NOMO-1 treated with DMSO at 0.1 percent for 48 hours (cell line): ENCODE data around the gene PTPRR.
A peak's percentile ranks its signal among the peaks of the same experiment; 100 is the strongest.

Experiments
- DNase-seq: peaks from one replicate; lab custom pipeline; 2025; ENCODE audit not compliant: unreplicated experiment; lab: John Stamatoyannopoulos, UW

Gene PTPRR

GRCh38 chr12:70919176-70919575 lies 1.4 kb downstream of the PTPRR start:
- no peak for DNase-seq

GRCh38 chr12:70918321-70918720 lies 2.2 kb downstream of the PTPRR start:
- no peak for DNase-seq

DNA sequence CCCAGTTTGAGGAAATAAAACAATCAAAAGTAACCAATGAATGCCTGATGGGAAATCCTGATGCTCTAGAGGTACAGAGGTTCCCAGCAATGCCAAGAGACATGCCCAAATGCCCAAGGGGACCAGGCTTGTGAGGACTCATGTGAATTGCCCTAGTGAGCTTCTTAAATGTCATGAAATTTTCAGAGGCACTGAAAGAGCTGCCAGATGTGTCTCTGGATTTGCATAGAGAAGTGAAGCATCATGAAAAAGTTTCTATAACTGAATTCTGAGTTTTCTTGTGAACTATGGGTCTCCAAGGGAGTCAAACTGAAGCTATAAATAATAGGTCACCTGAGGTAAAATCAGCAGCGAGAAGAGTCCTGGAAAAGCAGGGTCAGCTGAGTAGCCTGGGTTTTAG lies 9.9 kb downstream of the PTPRR start:
- no peak for DNase-seq

DNA sequence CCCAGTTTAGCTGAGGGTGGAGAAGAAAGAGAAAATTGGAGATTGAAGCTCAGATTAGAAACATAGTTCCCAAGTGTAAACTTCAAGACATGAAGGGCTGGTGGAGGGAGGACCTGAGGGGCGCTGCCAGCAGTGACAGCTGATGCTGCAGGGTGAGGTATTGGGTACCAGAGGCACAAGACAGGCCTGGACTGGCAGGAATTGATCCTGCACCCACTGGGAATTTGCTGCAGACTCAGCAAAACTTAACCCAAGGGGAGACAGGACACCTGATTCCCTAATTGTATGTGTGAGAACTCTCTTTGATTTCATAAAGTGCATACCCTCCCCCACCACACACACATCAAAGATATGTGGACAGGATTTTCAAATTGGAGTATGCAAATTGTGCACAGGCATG lies 11.6 kb downstream of the PTPRR start:
- DNase-seq: no peak

- no peak for DNase-seq
These were observed 13.1 kb downstream of the PTPRR start for GRCh38 chr12:70907412-70907811.

- no peak for DNase-seq
These were observed 24.6 kb downstream of the PTPRR start for GRCh38 chr12:70895956-70896355.

DNA sequence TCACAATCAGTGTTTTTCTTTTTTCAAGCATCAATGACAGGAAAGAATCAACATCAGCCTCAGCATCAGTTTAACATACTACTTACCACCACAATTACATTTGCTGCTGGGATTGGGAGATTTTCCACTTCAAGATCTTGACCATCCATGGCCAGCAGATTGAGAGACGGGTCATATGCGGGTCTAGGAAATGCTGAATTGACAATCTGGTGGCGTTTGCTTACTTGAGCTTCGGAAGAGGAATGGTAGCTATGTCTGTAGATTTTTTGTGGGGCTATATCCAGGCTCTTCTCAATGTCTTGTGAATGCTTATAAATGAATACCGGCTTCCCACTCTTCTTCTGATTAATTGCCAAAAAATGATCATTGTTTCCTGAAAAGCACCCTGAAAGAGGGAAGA lies 27.9 kb downstream of the PTPRR start:
- DNase-seq: no peak

- DNase-seq: no peak
These were observed 29.4 kb downstream of the PTPRR start for GRCh38 chr12:70890895-70891832.

- DNase-seq: no peak
These were observed 34.6 kb downstream of the PTPRR start for GRCh38 chr12:70885956-70886355.

DNA sequence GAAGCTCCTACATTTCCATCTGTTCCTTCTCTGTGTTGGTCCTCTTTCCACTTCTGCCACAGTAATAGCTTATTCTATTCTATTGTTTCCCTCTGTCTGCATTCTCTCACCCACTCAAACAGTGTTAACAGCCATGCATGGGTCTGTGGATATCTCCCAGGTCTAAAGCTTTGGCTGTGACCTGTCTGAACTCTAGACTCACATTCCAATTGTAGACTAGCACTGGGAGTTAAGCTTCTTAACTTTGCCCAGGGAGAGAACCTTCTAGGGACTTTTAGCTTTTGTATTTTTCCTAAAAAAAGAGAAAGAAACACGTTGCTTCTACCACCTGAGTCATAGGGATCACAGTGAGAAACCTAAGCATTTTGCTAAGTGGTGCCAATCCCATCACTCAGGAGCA lies 36.7 kb downstream of the PTPRR start:
- no peak for DNase-seq

DNA sequence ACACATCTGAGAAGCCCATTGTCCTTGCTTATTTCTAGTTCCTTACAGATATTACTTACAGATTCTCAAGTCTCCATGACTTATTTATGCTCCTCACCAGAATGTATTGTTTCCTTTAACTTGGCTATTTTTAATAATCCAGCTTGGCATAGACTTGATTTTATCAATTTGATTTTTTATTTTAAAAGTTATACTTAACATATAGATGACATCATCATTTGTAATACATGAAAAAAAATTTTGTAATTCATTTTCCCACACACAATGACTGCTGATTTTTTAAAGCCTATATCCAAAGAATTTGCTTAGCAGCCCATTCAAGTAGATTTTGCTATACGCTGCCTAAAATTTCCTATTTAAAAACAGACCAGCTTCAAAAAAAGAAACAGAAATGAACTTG lies 39.8 kb downstream of the PTPRR start:
- no peak for DNase-seq

DNA sequence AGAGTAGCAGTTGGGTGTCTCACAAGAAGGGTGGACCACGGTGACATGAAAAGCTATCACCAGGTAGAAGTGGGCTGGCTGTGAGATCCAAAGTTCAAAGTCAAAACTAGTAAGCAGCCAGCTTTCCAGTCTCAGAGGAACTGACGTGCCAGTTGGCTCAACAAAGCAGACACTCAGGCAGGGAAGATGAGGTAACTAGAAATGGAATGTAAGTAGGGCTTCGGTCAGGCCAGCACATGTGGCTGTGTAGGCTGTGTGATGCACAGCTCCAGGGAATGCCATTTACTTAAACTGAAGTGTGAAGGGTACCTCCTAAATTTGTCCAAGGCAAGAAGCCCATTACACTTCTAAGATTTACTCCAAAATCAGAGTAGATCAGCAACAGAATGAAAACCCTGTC lies 43.6 kb downstream of the PTPRR start:
- no peak for DNase-seq

GRCh38 chr12:70875628-70876027 lies 44.9 kb downstream of the PTPRR start:
- DNase-seq: no peak

GRCh38 chr12:70854881-70855568 lies 65.5 kb downstream of the PTPRR start:
- no peak for DNase-seq

GRCh38 chr12:70854138-70854537 lies 66.4 kb downstream of the PTPRR start:
- no peak for DNase-seq

GRCh38 chr12:70853326-70853725 lies 67.2 kb downstream of the PTPRR start:
- DNase-seq: peak; percentile 13

- no peak for DNase-seq
These were observed 68.0 kb downstream of the PTPRR start for GRCh38 chr12:70852416-70853150.

DNA sequence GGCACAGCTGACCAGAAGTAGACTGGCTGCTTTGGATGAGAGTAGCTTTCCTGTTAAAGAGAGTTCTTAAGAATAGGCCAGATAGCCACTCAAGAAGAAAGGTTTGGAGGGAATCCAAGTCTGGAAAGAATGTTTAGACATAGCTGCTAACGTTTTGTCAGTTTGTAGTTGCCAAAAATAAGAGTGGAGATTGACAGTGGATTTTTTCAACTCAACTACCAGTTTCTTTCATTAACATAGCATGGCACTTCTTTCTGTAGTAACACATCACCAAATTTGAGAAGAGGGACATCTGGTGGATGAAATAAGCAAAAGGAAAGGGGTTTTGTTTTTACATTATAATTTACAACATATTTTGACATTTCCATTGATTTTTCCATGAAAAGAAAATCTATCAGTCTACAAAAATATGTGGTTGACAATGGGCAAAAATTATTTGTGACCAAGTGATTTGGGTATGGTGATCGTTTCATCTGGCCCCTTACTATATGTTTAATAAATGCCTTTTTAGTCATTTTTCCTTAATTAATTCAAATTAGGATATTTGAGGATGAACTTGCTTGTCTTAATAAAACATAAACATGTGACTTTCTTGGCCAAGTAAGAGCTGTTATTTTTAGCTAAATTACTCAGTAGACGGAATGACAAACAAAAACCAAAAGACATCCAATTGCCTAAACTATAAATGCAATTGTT lies 71.1 kb downstream of the PTPRR start:
- DNase-seq: no peak

DNA sequence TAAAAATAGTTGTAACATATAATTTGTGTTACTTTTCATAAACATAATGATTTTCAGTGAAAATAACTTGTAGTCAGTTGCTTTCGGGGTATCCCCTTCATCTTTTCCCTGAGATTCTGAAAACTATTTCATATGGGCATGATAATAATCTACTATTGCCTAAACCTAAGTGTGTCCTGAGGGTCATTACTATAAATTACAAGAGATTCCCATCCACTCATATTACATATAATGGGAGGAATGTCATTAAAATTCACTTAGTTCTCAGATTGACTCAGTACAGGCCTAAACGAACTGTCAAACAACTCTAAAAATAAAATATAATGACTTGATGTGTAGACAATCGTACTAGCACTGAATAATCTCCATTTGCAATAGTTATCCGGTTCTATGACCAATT lies 72.7 kb downstream of the PTPRR start:
- DNase-seq: no peak

DNA sequence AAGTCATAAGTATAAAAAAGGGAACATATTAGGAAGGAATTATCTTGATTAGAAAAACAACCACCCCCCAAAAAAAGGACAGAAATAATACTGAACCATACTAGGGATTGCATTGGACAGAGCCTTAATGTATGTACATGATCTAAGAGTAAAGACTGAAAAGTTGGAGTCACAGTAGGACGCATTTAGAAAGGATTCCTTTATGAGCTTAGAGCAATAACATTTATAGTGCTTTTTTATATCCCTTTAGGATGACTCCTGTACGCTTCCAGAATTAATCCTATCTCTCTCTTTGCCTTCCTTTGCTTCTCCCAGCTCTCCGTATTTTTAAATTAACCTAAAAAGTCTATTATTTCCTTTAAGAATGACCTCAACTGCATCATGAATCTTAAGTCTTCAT lies 75.3 kb downstream of the PTPRR start:
- DNase-seq: no peak

DNA sequence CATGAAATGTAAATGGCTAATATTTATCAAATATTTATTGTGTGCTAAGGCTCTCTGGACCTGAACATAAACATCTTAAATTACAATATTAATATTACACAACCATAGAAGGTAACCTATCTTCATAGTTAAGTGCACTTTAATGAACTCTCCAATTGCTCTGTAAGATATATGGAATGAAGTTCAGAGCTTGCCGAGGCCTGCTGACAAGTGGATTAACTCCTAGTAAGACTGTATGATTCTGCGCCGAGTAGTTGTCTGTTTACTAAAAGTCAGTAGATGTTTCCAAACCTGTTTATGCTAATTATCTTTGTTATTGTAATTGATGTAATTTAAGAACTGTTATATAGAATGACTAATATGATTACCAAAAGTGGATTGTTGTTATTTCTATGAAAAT lies 77.2 kb downstream of the PTPRR start:
- DNase-seq: no peak
